Activated T-cell treated with anti-CD3 and anti-CD28 coated beads for 1 hour (primary cell): ENCODE data around the gene CFAP46.
"Not testable (repeated sequence)": the region's sequence is repeated elsewhere in the genome, so short reads cannot be mapped to it uniquely, and the experiment has no call there.

ENCODE experiments used
- DNase-seq: peaks from one replicate; pipeline ENCODE4 v3.0.0-alpha.2; 2020; ENCODE audit warnings: low read depth

CFAP46 gene

DNA sequence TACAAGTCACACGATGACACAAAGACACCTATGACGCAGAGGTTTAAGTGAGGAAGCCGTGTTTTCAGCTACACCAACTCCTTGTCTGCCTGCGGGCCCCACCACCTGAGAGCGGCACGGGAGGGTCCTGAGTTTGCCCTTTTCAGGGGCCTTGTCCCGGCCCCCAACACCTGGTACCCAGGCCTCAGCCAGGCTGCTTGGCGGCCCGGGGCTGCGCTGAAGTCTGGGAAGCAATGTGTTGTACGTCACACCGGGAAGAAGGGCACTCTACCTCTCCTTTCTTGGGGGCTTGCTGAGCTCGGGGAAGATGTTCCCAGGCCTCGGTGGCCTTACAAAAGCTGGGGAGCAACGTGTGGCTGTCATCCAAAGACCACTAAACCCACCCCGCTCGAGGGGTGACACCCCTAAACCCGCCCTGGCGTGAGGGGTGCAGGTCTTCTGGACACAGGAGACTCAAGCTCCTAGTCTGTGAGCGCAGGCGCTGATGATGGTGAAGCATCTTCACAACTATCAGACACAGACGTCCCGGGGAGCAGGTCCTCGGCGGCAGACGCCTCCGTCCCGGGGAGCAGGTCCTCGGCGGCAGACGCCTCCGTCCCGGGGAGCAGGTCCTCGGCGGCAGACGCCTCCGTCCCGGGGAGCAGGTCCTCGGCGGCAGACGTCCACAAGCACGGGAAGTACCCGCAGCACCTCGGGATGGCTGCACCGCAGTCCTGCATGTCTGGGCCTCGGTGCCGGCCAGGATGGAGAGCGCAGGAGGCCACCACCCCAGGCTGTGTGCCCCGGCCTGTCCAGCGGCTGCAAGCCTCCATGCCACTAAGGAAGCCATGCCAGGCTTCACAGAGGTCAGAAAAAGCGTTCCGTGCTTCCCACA, 15.4 kb downstream of the CFAP46 start:
- no peak for DNase-seq

DNA sequence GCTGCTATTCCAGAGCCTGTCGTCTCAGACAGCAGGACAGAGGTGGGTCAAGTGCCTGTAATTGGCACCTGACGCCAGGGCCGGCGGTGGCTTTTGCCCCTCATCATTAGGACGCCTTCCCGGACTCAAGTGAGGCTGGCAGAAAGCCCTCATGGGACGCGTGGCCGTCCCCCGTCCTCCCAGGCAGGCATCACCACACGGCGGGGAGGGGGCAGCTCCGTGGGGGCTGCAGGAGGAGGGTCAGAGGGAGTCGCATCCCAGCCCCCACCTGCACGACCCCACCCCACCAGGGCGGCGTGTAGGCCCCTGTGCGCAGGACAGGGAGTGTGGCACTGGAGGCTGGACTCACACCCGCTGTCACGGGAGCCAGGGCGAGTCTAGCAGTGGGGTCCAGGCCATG, 16.3 kb downstream of the CFAP46 start:
- DNase-seq, result no peak

- DNase-seq, result no peak
Observed at GRCh38 chr10:132925614-132926013, 16.8 kb downstream of the CFAP46 start.

- DNase-seq, result no peak
Observed at GRCh38 chr10:132925071-132925561, 17.3 kb downstream of the CFAP46 start.

- no peak for DNase-seq
Observed at GRCh38 chr10:132924046-132924952, 18.1 kb downstream of the CFAP46 start.

DNA sequence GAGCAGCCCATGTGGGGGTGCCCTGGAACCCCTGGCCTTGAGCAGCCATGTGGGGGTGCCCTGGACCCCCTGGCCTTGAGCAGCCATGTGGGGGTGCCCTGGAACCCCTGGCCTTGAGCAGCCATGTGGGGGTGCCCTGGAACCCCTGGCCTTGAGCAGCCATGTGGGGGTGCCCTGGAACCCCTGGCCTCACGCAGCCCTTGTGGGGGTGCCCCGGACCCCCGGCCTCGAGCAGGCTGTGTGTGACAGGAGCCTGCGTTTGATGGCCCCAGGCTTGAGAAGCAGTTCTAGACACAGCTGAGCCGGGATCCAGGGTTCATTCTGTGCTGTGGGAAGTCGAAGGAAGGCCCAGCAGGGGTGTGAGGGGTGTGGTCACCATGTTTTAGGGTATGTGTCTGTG, 19.0 kb downstream of the CFAP46 start:
- not testable (repeated sequence) for DNase-seq

- no peak for DNase-seq
Observed at GRCh38 chr10:132922872-132923271, 19.5 kb downstream of the CFAP46 start.

GRCh38 chr10:132921818-132922807, 20.3 kb downstream of the CFAP46 start:
- DNase-seq, result no peak

DNA sequence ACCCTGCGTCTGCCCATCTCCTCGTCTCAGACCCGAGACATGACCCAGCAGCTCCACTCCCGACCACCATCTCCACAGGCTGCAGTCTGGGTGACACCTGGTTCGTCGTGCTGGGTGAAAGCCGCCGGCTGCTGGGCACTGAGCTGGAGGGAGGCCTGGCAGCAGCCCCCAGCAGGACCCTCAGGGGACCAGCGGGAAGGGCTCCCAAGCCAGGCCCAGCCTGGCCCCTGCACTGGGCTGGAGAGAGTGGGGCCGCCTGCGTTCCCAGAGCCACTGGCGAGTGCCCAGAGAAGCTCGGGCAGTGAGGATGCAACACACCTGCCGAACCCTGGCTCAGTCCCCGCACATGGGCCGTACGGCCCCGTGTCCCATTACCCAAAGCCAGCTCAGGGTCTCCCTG, 21.3 kb downstream of the CFAP46 start:
- DNase-seq, result no peak

GRCh38 chr10:132920101-132920925, 22.1 kb downstream of the CFAP46 start:
- no peak for DNase-seq

DNA sequence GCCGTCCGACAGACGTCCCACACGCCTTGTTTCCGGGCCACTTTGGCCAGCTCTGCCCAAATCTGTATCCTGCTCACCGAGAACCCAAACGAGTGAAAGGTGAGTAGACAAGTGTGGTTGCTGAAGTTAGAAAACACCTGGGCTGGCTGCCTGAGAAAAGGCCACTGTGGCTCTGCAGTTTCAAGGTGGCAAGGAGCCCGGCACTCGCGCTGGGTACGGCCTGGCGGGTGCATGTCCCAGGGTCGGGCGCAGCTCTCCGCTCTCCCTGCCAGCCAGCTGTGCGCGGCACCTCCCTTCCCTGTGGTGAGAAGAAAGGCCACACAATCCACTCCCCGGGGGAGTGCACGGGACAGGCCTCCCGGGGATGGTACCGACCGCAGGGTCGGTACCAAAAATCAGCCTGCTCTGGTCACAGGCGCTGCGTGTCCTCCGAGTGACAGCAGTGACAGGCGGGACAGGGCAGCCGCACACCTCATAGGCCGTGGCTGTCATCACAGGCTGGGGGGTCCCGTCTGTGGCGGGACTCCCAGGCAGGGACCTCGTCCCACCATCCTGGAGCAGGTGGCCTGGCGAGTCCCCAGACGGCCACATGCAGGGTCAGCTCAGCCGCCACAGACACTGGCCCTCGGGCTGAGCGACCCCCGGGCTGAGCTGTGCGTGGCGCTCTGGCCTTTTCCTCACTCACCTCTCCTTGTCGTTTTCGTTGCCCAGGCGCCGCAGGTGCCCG, 22.8 kb downstream of the CFAP46 start:
- no peak for DNase-seq

- no peak for DNase-seq
Observed at GRCh38 chr10:132918617-132919373, 23.6 kb downstream of the CFAP46 start.

DNA sequence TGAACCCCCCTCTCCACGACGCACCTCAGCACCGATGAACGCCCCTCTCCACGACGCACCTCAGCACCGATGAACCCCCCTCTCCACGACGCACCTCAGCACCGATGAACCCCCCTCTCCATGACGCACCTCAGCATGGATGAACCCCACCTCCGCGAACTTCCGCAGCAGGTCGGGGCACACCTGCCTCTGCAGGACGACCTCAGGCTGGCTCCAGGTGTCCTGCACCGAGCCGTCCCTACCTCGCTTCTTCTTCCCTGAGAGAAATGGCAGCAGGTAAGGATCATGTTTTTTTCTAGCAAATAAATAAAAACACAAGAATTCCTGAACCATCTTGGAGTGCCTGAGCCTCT, 24.1 kb downstream of the CFAP46 start:
- DNase-seq, result no peak

GRCh38 chr10:132916956-132917666, 25.3 kb downstream of the CFAP46 start:
- no peak for DNase-seq

DNA sequence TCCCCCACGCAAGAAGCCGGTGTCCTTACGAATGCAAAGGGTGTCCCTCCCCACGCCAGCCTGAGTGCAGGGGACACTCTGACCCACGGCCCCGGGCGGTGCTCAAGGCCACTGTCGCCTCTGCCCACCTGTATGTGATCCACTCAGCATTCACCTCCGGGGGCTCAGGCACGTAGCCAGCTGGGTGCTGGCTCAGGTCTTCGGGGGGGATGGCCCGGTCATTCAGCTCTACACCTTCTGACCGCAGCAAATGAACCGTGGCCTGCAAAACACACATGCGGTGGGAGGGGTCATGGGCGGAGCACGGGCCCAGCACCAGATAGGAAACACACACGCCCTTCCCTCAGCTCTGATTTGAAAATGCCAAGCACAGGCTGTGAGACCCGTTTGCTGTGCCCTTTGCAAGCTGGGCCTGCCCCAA, 25.9 kb downstream of the CFAP46 start:
- no peak for DNase-seq

- DNase-seq, result no peak
Observed at GRCh38 chr10:132915411-132915810, 27.0 kb downstream of the CFAP46 start.

GRCh38 chr10:132914732-132915131, 27.6 kb downstream of the CFAP46 start:
- no peak for DNase-seq

DNA sequence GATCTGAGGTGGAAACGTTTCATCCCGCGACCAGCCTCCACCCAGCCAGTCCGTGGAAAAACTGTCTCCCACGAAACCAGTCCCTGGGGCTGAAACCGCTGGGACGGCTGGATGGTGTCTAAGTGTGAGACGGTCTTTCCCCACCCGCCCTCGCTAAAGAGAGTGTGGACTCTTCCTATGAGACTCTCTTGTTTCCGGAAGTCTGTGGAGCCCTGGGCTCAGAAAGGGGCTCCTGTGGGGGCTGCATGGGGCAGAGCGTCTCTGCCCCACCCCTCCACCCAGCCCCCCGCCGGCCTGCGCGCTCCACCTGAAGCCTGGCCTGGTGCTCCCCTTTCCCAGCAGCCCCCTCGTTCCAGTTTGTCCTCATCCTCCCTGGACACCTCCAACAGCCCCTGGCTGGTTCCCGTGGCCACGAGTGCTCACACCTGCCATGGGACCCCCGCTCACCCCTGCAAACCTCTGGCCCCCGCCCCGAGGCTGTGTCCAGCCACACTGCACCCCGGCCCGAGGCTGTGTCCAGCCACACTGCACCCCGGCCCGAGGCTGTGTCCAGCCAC, 28.7 kb downstream of the CFAP46 start:
- no peak for DNase-seq
